AG04449 (cell line): ENCODE data around the gene YWHAH.

Source experiments
- CTCF ChIA-PET: fragments of 350-600 bp; formaldehyde crosslinking; extraction: SDS; loops from one replicate; lab custom pipeline; 2021; ENCODE audit warnings: antibody characterized with exemption; lab: Yijun Ruan, JAX
- POLR2A ChIA-PET: fragments of 400-600, 350-600 bp; formaldehyde crosslinking; extraction: SDS; loops from one replicate; lab custom pipeline; 2020; ENCODE audit warnings: antibody characterized with exemption, inconsistent platforms; lab: Yijun Ruan, JAX
- DNase-seq: peaks from one replicate; pipeline ENCODE4 v3.0.0-alpha.2; 2010; ENCODE audit warnings: low read depth, low spot score
- H3K4me3 ChIP-seq: 2 replicates; pipeline ENCODE4 v1.5.1; 2011; ENCODE audit warnings: low read depth, mild to moderate bottlenecking, control low read depth, low read length
- TF ChIP-seq, protein P1 (sequence below): IDR thresholded peaks from one replicate; pipeline ENCODE4 v1.5.1; 2011; ENCODE audit warnings: mild to moderate bottlenecking, moderate library complexity, low read length, control low read depth, inconsistent platforms; ENCODE audit not compliant: insufficient read depth; ENCODE audit errors: missing control alignments

Gene YWHAH

DNA sequence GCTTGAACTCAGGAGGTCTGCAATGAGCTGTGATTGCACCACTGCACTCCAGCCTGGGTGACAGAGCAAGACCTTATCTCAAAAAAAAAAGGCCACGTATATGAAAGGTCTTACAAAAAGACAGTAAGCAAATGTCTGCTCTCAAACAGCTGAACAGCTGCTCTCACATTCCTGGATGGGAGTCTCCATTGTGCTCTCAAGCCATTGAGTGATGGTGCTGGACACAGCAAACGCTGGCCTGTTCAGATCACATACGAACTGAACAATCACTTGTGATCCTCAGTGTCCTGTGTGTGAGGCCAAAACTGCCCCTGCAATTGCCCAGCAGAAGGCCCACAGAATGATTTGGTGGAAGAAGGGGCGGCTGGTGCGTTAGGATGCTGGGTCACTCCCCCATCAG lies 34.4 kb upstream of the YWHAH start:
- CTCF ChIA-PET = no interaction called here
- no peak for DNase-seq
- H3K4me3 ChIP-seq = no peak overlapping the region
- TF ChIP-seq, protein P1, sequence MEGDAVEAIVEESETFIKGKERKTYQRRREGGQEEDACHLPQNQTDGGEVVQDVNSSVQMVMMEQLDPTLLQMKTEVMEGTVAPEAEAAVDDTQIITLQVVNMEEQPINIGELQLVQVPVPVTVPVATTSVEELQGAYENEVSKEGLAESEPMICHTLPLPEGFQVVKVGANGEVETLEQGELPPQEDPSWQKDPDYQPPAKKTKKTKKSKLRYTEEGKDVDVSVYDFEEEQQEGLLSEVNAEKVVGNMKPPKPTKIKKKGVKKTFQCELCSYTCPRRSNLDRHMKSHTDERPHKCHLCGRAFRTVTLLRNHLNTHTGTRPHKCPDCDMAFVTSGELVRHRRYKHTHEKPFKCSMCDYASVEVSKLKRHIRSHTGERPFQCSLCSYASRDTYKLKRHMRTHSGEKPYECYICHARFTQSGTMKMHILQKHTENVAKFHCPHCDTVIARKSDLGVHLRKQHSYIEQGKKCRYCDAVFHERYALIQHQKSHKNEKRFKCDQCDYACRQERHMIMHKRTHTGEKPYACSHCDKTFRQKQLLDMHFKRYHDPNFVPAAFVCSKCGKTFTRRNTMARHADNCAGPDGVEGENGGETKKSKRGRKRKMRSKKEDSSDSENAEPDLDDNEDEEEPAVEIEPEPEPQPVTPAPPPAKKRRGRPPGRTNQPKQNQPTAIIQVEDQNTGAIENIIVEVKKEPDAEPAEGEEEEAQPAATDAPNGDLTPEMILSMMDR = no peak
- POLR2A ChIA-PET = no interaction called here

DNA sequence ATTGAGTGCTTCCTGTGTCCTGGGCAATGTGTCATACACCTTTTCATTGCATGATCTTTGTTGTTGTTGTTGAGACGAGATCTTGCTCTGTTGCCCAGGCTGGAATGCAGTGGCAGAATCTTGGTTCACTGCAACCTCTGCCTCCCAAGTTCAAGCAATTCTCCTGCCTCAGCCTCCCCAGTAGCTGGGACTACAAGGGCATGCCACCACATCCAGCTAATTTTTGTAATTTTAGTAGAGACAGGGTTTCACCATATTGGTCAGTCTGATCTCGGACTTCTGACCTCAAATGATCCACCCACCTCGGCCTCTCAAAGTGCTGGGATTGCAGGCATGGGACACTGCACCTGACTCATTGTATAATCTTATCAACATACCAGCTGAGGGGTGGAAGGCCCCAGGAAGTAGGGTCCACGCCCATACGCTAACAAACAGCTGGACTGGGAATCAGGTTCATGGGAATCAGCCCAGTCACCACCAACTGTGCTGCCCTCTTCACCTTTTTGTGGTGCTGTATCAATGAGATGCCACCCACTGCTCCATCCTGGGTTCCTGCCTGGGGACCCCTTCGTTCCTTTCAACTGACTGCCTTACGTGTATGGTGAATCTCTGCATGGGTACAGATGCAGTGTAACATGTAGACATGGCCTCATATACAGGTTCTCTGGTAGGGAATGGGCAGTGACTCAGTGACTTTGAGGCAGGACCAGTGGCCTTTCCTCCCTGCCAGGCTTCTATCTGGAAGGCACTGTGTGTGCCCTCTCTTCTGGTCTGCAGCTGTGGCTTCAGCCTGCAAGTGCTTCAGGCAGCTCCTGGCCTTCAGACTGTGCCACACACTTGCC lies 32.5 kb upstream of the YWHAH start:
- no peak overlapping the region for H3K4me3 ChIP-seq

DNA sequence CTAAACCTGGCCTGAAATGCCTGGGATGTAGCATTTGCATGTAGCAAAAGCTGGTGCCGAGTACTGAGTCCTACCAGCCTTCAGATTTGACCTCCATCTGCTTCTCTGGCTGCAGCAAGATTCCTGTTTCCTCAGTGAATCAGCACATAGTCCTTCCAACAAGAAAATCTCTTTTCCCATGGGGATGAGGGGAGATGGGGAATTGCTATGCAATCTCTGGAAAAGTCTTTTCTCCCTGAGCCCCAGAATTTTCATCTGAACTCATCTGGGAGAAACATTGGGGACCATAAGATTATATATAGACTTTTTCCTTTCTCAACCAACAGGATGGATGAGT lies 32.0 kb upstream of the YWHAH start:
- POLR2A ChIA-PET = no interaction called here
- CTCF ChIA-PET = no interaction called here
- TF ChIP-seq, protein P1 = no peak
- no peak for DNase-seq
- H3K4me3 ChIP-seq = no peak overlapping the region

More for the DNA sequence above, 32.5 kb upstream of the YWHAH start:
- ChIA-PET POLR2A (no interaction called here), CTCF (no interaction called here)
- DNase-seq = no peak
- TF ChIP-seq, protein P1 = no peak

DNA sequence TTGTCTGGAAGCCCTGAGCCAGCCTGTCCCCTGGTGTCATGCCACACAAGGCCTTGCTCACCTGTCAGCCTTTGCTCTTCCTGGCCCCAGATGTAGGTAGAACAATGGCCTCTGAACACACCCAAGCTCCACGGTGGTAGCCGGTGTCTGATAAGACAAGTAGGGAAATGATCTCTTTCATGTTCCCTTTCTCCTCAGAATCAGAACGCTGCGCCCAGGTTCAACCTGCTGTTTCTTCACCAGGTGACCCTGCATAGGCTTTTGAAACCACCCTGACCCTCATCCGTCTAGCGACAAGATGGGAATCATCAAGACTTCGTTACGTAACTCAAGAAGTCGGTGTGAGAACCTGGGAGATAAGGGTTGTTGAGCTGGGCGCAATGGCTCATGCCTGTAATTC lies 28.7 kb upstream of the YWHAH start:
- ChIA-PET POLR2A (interaction anchor here (0.6 kb wide), 1 partner anchor 12 kb away, joined by 5 read pairs; no protein-coding TSS in a partner anchor), CTCF (interaction anchor here (0.6 kb wide), 1 partner anchor 30 kb away, joined by 3 read pairs; no protein-coding TSS in a partner anchor)
- no peak for DNase-seq
- no peak overlapping the region for H3K4me3 ChIP-seq
- TF ChIP-seq, protein P1 = no peak

DNA sequence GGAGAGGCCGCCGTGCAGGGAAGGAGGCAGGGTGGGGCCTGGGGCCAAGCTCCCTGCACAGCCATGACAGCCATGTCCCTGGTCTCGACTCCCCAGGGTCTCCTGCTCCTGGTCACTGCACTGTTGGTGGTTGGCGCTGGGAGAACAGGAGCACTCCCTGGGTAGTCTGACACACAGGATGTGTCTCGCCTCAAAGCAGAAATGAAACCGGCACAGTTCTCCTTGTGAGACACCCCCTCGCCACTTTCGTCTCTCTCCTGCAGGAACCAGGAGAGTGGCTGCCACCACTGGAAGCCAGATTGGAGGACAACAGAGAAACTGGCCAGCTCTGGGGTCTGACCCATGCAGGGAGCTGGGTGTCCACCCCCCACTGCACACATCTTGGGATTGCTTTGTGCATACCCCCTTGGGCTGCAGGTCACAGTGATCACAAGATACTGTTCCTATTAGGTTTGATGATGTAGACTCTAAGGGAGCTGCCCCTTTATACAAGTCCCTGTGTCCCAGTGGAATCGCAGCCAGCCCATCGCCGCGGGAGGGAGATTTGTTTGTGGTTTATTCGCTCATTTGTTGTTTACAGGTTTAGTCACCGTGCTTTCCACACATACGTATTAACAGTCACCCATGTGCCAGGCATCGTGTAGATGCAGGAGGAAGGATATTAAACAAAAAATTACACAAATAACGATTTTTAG lies 27.0 kb upstream of the YWHAH start:
- POLR2A ChIA-PET = no interaction called here
- no peak for DNase-seq
- TF ChIP-seq, protein P1 = no peak
- CTCF ChIA-PET = no interaction called here
- H3K4me3 ChIP-seq = no peak overlapping the region

DNA sequence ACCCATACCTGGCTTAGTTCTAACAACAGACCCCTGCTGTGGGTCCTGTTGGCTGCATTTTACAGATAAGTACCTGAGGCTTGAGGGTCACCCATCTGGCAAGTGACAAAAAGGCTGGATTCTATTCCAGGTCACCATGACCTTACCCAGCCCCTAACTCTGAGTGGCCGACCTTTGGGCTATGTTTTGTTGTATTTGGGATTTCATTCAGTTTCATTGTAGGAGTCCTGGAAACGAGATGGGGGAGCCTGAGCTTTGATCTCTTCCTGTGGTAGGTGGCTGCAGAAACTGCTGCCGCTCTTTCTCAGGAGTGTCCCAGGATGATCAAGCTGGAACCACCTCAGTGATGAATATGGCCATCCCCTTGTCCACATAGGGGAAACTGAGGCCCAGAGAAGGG lies 24.6 kb upstream of the YWHAH start:
- POLR2A ChIA-PET = no interaction called here
- no peak for DNase-seq
- CTCF ChIA-PET = no interaction called here
- TF ChIP-seq, protein P1 = no peak
- H3K4me3 ChIP-seq = no peak overlapping the region
